WTC11 (cell line): ENCODE data around the gene TSC22D2. TPM values are rescaled to one million over a fixed set of nuclear protein-coding genes. Genes with fewer than 3 reads are reported as not detected.

Experiments
- ATAC-seq: fragments of 200-7000 bp; cut with Tn5 transposase; 2 replicates; pipeline ENCODE4 v1.10.0; 2021; ENCODE audit warnings: mild to moderate bottlenecking, moderate library complexity
- CTCF ChIA-PET: fragments of 300-600 bp; sonication (Branson Sonifier 250); formaldehyde crosslinking; loops from one replicate; lab custom pipeline; 2021; ENCODE audit warnings: antibody characterized with exemption; lab: Charles Lee
- POLR2A ChIA-PET: fragments of 350-600 bp; sonication (Branson Sonifier 250); formaldehyde crosslinking; loops from one replicate; lab custom pipeline; 2021; ENCODE audit warnings: antibody characterized with exemption; lab: Charles Lee
- DNase-seq: peaks from one replicate; pipeline ENCODE4 v3.0.0; 2021; ENCODE audit warnings: low spot score
- H3K27ac Mint-ChIP-seq: 2 replicates; pipeline ENCODE4 v1.8.0; 2021; ENCODE audit warnings: mixed read lengths
- H3K27me3 Mint-ChIP-seq: 2 replicates; pipeline ENCODE4 v1.8.0; 2021; ENCODE audit warnings: low read depth, mild to moderate bottlenecking, moderate library complexity, mixed read lengths
- H3K36me3 Mint-ChIP-seq: 2 replicates; pipeline ENCODE4 v1.8.0; 2021; ENCODE audit warnings: mixed read lengths
- H3K4me1 Mint-ChIP-seq: 2 replicates; pipeline ENCODE4 v1.8.0; 2022; ENCODE audit warnings: mixed read lengths
- H3K4me3 Mint-ChIP-seq: 2 replicates; pipeline ENCODE4 v1.8.0; 2021; ENCODE audit warnings: mild to moderate bottlenecking, moderate library complexity, mixed read lengths
- H3K9me3 Mint-ChIP-seq: 2 replicates; pipeline ENCODE4 v1.8.0; 2021; ENCODE audit warnings: mixed read lengths
- GABPB1 ChIP-seq: sonication (generic); formaldehyde crosslinking; IDR thresholded peaks from 2 replicates; pipeline ENCODE4 v1.8.1; 2023; ENCODE audit warnings: mild to moderate bottlenecking, missing genetic modification reagents
- RELA ChIP-seq: sonication (generic); formaldehyde crosslinking; IDR thresholded peaks from 2 replicates; pipeline ENCODE4 v1.8.1; 2022; ENCODE audit warnings: missing genetic modification reagents, mild to moderate bottlenecking, borderline replicate concordance
- TP53 ChIP-seq: sonication (generic); formaldehyde crosslinking; IDR thresholded peaks from 2 replicates; pipeline ENCODE4 v1.8.1; 2023; ENCODE audit warnings: mild to moderate bottlenecking, missing genetic modification reagents
- ZNF219 ChIP-seq: sonication (generic); formaldehyde crosslinking; IDR thresholded peaks from 2 replicates; pipeline ENCODE4 v1.8.0; 2023; ENCODE audit warnings: missing genetic modification reagents, mild to moderate bottlenecking, borderline replicate concordance
- total RNA-seq: library from RNA; stranded (reverse); gene quantifications from 3 replicates; pipeline ENCODE4 v1.2.3, GENCODE V29; 2021
- TF ChIP-seq, protein P1 (sequence below): sonication (generic); formaldehyde crosslinking; IDR thresholded peaks from 2 replicates; pipeline ENCODE4 v1.8.0; 2023; ENCODE audit warnings: mild to moderate bottlenecking, missing genetic modification reagents
- TF ChIP-seq, protein P2 (sequence below): sonication (generic); formaldehyde crosslinking; IDR thresholded peaks from 2 replicates; pipeline ENCODE4 v1.8.1; 2022; ENCODE audit warnings: missing genetic modification reagents, borderline replicate concordance
- TF ChIP-seq, protein P3 (sequence below): sonication (generic); formaldehyde crosslinking; IDR thresholded peaks from 2 replicates; pipeline ENCODE4 v1.8.1; 2023; ENCODE audit warnings: mild to moderate bottlenecking, moderate library complexity, missing genetic modification reagents
- TF ChIP-seq, protein P4 (sequence below): fragments of 250-450 bp; sonication (Bioruptor Pico); IDR thresholded peaks from 2 replicates; pipeline ENCODE4 v2.1.2; 2022; ENCODE audit warnings: mild to moderate bottlenecking, moderate library complexity
- TF ChIP-seq, protein P5 (sequence below): sonication (generic); formaldehyde crosslinking; IDR thresholded peaks from 2 replicates; pipeline ENCODE4 v1.8.1; 2022; ENCODE audit warnings: low read depth, mild to moderate bottlenecking, moderate library complexity, missing genetic modification reagents, borderline replicate concordance

TSC22D2 gene
- total RNA-seq, 1 experiment from 2014 or later = 24.0 TPM

DNA sequence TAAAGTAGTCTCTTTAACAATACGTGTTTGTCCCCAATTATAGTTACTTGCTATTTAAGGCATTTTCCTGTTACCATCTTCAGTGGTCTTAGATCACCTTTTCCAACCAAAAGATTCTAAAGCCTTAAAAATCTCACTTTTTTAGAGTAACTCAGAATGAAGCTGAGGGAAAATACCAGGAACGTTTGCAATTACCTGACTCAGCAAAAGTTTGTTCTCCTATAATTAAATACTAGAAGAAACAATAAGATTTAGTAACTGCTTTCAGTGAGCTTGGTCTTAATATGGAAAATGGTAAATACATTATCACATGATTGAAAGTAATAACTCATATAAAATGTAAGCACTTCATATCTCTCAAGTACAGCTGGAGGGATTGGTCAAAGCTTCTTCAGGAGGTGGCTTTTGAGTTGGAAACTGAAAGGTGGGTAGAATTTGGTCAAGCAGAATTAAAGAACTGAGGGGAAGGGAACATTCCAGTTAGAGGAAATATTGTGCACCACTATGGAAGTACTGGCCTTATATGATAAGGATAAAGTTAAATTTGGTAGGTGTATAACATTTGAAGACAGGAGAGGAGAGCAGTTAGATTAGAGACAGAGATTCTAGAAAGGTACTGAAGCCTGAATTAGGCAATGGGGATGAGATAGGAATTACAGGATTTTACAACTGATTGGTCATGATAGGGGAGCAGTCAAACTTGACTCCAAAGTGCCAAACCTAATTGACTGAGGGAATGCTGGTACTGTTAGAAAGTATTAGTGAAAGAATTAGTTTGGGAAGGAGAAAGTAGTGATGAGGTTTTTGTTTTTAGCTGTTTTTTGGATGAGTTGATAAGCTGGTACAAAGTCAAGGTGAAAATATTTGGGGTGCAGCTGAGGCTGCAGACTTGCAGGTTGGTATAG lies 21.9 kb downstream of the TSC22D2 start:
- ATAC-seq (no peak), DNase-seq (no peak)
- Mint-ChIP-seq H3K27ac (no peak overlapping the region), H3K4me1 (peaks cover 36% of the 10 kb centered on the region), H3K9me3 (no peaks in the 10 kb centered on the region), H3K36me3 (no peaks in the 10 kb centered on the region), H3K4me3 (no peak overlapping the region), H3K27me3 (no peaks in the 10 kb centered on the region)
- TF ChIP-seq ZNF219 (CRISPR knock-in tag) (no peak), GABPB1 (no peak), RELA (CRISPR knock-in tag) (no peak), TP53 (CRISPR knock-in tag) (no peak)
- TF ChIP-seq, protein P1, sequence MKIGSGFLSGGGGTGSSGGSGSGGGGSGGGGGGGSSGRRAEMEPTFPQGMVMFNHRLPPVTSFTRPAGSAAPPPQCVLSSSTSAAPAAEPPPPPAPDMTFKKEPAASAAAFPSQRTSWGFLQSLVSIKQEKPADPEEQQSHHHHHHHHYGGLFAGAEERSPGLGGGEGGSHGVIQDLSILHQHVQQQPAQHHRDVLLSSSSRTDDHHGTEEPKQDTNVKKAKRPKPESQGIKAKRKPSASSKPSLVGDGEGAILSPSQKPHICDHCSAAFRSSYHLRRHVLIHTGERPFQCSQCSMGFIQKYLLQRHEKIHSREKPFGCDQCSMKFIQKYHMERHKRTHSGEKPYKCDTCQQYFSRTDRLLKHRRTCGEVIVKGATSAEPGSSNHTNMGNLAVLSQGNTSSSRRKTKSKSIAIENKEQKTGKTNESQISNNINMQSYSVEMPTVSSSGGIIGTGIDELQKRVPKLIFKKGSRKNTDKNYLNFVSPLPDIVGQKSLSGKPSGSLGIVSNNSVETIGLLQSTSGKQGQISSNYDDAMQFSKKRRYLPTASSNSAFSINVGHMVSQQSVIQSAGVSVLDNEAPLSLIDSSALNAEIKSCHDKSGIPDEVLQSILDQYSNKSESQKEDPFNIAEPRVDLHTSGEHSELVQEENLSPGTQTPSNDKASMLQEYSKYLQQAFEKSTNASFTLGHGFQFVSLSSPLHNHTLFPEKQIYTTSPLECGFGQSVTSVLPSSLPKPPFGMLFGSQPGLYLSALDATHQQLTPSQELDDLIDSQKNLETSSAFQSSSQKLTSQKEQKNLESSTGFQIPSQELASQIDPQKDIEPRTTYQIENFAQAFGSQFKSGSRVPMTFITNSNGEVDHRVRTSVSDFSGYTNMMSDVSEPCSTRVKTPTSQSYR (CRISPR knock-in tag) = no peak
- TF ChIP-seq, protein P2, sequence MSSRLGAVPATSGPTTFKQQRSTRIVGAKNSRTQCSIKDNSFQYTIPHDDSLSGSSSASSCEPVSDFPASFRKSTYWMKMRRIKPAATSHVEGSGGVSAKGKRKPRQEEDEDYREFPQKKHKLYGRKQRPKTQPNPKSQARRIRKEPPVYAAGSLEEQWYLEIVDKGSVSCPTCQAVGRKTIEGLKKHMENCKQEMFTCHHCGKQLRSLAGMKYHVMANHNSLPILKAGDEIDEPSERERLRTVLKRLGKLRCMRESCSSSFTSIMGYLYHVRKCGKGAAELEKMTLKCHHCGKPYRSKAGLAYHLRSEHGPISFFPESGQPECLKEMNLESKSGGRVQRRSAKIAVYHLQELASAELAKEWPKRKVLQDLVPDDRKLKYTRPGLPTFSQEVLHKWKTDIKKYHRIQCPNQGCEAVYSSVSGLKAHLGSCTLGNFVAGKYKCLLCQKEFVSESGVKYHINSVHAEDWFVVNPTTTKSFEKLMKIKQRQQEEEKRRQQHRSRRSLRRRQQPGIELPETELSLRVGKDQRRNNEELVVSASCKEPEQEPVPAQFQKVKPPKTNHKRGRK (CRISPR knock-in tag) = no peak
- TF ChIP-seq, protein P3, sequence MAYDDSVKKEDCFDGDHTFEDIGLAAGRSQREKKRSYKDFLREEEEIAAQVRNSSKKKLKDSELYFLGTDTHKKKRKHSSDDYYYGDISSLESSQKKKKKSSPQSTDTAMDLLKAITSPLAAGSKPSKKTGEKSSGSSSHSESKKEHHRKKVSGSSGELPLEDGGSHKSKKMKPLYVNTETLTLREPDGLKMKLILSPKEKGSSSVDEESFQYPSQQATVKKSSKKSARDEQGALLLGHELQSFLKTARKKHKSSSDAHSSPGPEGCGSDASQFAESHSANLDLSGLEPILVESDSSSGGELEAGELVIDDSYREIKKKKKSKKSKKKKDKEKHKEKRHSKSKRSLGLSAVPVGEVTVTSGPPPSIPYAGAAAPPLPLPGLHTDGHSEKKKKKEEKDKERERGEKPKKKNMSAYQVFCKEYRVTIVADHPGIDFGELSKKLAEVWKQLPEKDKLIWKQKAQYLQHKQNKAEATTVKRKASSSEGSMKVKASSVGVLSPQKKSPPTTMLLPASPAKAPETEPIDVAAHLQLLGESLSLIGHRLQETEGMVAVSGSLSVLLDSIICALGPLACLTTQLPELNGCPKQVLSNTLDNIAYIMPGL (CRISPR knock-in tag) = no peak
- ChIA-PET CTCF (interaction anchor here (0.6 to 1.1 kb wide), 2 partner anchors 20 to 66 kb away, joined by 3 read pairs; no protein-coding TSS in a partner anchor), POLR2A (interaction anchor here (0.6 kb wide), 1 partner anchor 120 kb away, joined by 5 read pairs; no protein-coding TSS in a partner anchor)

DNA sequence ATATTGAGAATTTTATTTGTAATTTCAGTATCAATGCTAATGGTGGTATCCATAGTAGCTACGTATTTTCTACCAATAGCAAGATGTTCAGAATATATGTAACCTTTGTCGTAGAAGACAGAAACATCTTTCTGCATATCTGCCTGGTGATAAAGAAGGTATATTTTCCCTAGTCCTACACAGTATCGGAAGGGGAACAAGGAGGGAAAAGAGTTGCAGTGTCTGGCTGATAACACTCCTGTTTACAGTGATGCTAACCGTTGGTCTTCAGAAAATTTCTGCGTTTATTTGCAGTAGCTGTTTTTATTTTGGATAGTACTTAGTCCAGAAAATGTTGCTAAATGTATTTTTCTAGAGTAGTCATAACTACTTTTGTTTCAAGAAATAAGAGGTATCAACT lies 25.2 kb downstream of the TSC22D2 start:
- no peaks in the 10 kb centered on the region for H3K36me3 Mint-ChIP-seq
- ChIA-PET POLR2A (no interaction called here), CTCF (interaction anchor here (1.1 to 1.5 kb wide), 3 partner anchors 49 to 205 kb away, joined by 3 to 6 read pairs (median 4); no protein-coding TSS in a partner anchor)

More for the DNA sequence above, 25.2 kb downstream of the TSC22D2 start:
- no peaks in the 10 kb centered on the region for H3K27me3 Mint-ChIP-seq
- peaks cover 44% of the 10 kb centered on the region for H3K4me1 Mint-ChIP-seq
- no peak for DNase-seq
- H3K9me3 Mint-ChIP-seq = no peaks in the 10 kb centered on the region
- peak overlapping the region; percentile 57; the same call in 1 of the 2 replicates for H3K27ac Mint-ChIP-seq
- no peak for ATAC-seq
- no peak overlapping the region for H3K4me3 Mint-ChIP-seq
- TF ChIP-seq, protein P4, sequence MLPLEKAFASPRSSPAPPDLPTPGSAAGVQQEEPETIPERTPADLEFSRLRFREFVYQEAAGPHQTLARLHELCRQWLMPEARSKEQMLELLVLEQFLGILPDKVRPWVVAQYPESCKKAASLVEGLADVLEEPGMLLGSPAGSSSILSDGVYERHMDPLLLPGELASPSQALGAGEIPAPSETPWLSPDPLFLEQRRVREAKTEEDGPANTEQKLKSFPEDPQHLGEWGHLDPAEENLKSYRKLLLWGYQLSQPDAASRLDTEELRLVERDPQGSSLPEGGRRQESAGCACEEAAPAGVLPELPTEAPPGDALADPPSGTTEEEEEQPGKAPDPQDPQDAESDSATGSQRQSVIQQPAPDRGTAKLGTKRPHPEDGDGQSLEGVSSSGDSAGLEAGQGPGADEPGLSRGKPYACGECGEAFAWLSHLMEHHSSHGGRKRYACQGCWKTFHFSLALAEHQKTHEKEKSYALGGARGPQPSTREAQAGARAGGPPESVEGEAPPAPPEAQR (CRISPR knock-in tag) = no peak
- no peak for TF ChIP-seq TP53 (CRISPR knock-in tag)
- TF ChIP-seq, protein P5, sequence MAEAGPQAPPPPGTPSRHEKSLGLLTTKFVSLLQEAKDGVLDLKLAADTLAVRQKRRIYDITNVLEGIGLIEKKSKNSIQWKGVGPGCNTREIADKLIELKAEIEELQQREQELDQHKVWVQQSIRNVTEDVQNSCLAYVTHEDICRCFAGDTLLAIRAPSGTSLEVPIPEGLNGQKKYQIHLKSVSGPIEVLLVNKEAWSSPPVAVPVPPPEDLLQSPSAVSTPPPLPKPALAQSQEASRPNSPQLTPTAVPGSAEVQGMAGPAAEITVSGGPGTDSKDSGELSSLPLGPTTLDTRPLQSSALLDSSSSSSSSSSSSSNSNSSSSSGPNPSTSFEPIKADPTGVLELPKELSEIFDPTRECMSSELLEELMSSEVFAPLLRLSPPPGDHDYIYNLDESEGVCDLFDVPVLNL (CRISPR knock-in tag) = no peak
